GM12878 (cell line): ENCODE measurements around the gene ST8SIA1. TPM values are rescaled to one million over a fixed set of nuclear protein-coding genes. Genes with fewer than 3 reads are reported as not detected.

Source experiments
- ATAC-seq: fragments of 200-7000 bp; cut with Tn5 transposase; 3 replicates; pipeline ENCODE4 v1.9.1; 2020; ENCODE audit warnings: mild to moderate bottlenecking, moderate library complexity
- Bru-seq: library from RNA; stranded (reverse); fragments of 400-500 nt; gene quantifications from one replicate; lab custom pipeline; 2021; lab: Mats Ljungman, UMichigan
- BruChase-seq, 2 experiments: library from RNA; stranded (reverse); fragments of 400-500 nt; gene quantifications; one replicate each; lab custom pipeline; 2021; lab: Mats Ljungman, UMichigan
- BruUV-seq: library from RNA; stranded (reverse); fragments of 400-500 nt; replicated peaks from 2 replicates; lab custom pipeline; 2021; lab: Mats Ljungman, UMichigan
- CTCF ChIA-PET: fragments of 300-600 bp; sonication (Branson Sonifier 250); formaldehyde crosslinking; extraction: SDS; loops from one replicate; lab custom pipeline; 2021; ENCODE audit warnings: inconsistent platforms; lab: Yijun Ruan, JAX
- POLR2A ChIA-PET: fragments of 350-600 bp; formaldehyde crosslinking; extraction: SDS; loops from one replicate; lab custom pipeline; 2021; ENCODE audit warnings: inconsistent platforms; lab: Charles Lee
- RAD21 ChIA-PET: fragments of 300-600 bp; sonication (Branson Sonifier 250); formaldehyde crosslinking; loops from one replicate; lab custom pipeline; 2023; ENCODE audit warnings: antibody characterized with exemption; ENCODE audit not compliant: unreplicated experiment; lab: Charles Lee
- SMC1A ChIA-PET: fragments of 300-600 bp; sonication (Branson Sonifier 250); formaldehyde crosslinking; loops from one replicate; lab custom pipeline; 2023; ENCODE audit not compliant: unreplicated experiment, uncharacterized antibody; lab: Charles Lee
- DNase-seq: peaks from one replicate; pipeline ENCODE4 v3.0.0-alpha.2; 2011; ENCODE audit warnings: low read depth, low spot score
- FAIRE-seq: peaks from 3 replicates; lab custom pipeline; 2011; peaks lifted over from hg19 to GRCh38; lab: Jason Lieb, UNC
- H2AFZ ChIP-seq: 2 replicates; pipeline ENCODE4 v1.6.0; 2011; ENCODE audit warnings: low read depth, low read length, control low read depth; ENCODE audit not compliant: control insufficient read depth
- H3K27ac ChIP-seq: 2 replicates; pipeline ENCODE4 v1.5.1; 2011; ENCODE audit warnings: control low read depth; ENCODE audit not compliant: control insufficient read depth, insufficient read depth
- H3K27me3 ChIP-seq, 2 experiments: replicated peaks in 1 of 2; 2 replicates each; pipeline versions ENCODE4 v1.6.0 to v1.6.1; 2011; ENCODE audit warnings: low read length in 1 of 2; ENCODE audit not compliant: control insufficient read depth in 2 of 2, insufficient read depth in 2 of 2
- H3K36me3 ChIP-seq, 2 experiments: 2 replicates each; pipeline ENCODE4 v1.5.1; 2011; ENCODE audit warnings: low read length in 1 of 2; ENCODE audit not compliant: control insufficient read depth in 2 of 2, insufficient read depth in 2 of 2
- H3K4me1 ChIP-seq: 2 replicates; pipeline ENCODE4 v1.6.1; 2011; ENCODE audit warnings: mild to moderate bottlenecking, low read length, moderate library complexity, mixed read lengths; ENCODE audit not compliant: control insufficient read depth, insufficient read depth
- H3K4me2 ChIP-seq: 2 replicates; pipeline ENCODE4 v1.6.0; 2011; ENCODE audit warnings: control low read depth; ENCODE audit not compliant: control insufficient read depth, insufficient read depth
- H3K4me3 ChIP-seq: fragments of 200-600 bp; sonication (generic); 2 replicates; pipeline ENCODE4 v1.5.1; 2016
- H3K79me2 ChIP-seq: 2 replicates; pipeline ENCODE4 v1.6.0; 2011; ENCODE audit warnings: low read length; ENCODE audit not compliant: control insufficient read depth, insufficient read depth
- H3K9ac ChIP-seq: 2 replicates; pipeline ENCODE4 v1.8.0; 2011; ENCODE audit warnings: low read length, control low read depth, mixed read lengths; ENCODE audit not compliant: control insufficient read depth, insufficient read depth
- H3K9me3 ChIP-seq: replicated peaks from 3 replicates; pipeline ENCODE4 v1.5.1; 2011; ENCODE audit warnings: mild to moderate bottlenecking, low read length; ENCODE audit not compliant: control insufficient read depth, insufficient read depth
- H4K20me1 ChIP-seq: 2 replicates; pipeline ENCODE4 v1.6.0; 2011; ENCODE audit not compliant: control insufficient read depth, insufficient read depth
- BCLAF1 ChIP-seq: fragments of 450-650 bp; IDR thresholded peaks from 2 replicates; pipeline ENCODE4 v1.6.1; 2017; ENCODE audit warnings: antibody characterized with exemption, mild to moderate bottlenecking, moderate library complexity
- CREB1 ChIP-seq: IDR thresholded peaks from 2 replicates; pipeline ENCODE4 v1.6.1; 2012; ENCODE audit warnings: low read depth, mild to moderate bottlenecking, inconsistent platforms
- EP300 ChIP-seq, 2 experiments: fragments of 150-350 bp in 1 of 2; IDR thresholded peaks; 2 replicates each; pipeline ENCODE4 v1.6.1; 2011 to 2012; ENCODE audit warnings: low read depth in 2 of 2, low read length in 2 of 2, borderline replicate concordance in 1 of 2, improper control_type of control experiment in 1 of 2, inconsistent platforms in 1 of 2; ENCODE audit not compliant: control insufficient read depth in 1 of 2
- NFXL1 ChIP-seq: fragments of 450-650 bp; IDR thresholded peaks from 2 replicates; pipeline ENCODE4 v1.6.1; 2017; ENCODE audit warnings: antibody characterized with exemption, mild to moderate bottlenecking, borderline replicate concordance
- PRDM15 ChIP-seq: fragments of 450-650 bp; formaldehyde crosslinking; IDR thresholded peaks from 2 replicates; pipeline ENCODE4 v1.4.0; 2020; ENCODE audit warnings: mild to moderate bottlenecking, moderate library complexity
- SMARCA5 ChIP-seq: fragments of 450-650 bp; IDR thresholded peaks from 2 replicates; pipeline ENCODE4 v1.6.1; 2017; ENCODE audit warnings: mild to moderate bottlenecking
- ZNF217 ChIP-seq: fragments of 450-650 bp; IDR thresholded peaks from 2 replicates; pipeline ENCODE4 v1.6.1; 2017; ENCODE audit warnings: antibody characterized with exemption, mild to moderate bottlenecking
- WGBS: methylation state at CpG from one replicate; pipeline ENCODE4 v1.1.6; 2016; ENCODE audit warnings: low lambda C conversion rate; ENCODE audit not compliant: insufficient replicate concordance, insufficient coverage; ENCODE audit errors: missing lambda C conversion rate; 5-methylcytosine and 5-hydroxymethylcytosine counted together
- in situ Hi-C: fragments of 300-500 bp; cut with MboI; formaldehyde crosslinking; loops from 9 replicates; pipeline ENCODE4 v1.14.3; 2018; ENCODE audit warnings: mixed read lengths
- intact Hi-C: fragments of 100-400 bp; cut with micrococcal nuclease; formaldehyde crosslinking; loops from one replicate; pipeline ENCODE4 v1.14.2; 2022; ENCODE audit not compliant: unreplicated experiment
- long read RNA-seq, 2 experiments: library from polyadenylated mRNA; unstranded; transcript quantifications; one replicate each; pipeline ENCODE4 v2.0.0, GENCODE V29; 2019 to 2020
- polyA minus RNA-seq, 3 experiments: library from RNA; depleted of rRNA, polyadenylated mRNA; stranded (reverse); fragments of >200 nt; gene quantifications; 2 replicates each; pipeline ENCODE4 v1.2.3, GENCODE V29; 2011
- polyA plus RNA-seq, 11 experiments: library from polyadenylated mRNA; depleted of rRNA in 4 of 11; unstranded in 6 of 11; stranded (reverse) in 5 of 11; fragments of >200 nt; fragmentation: Nextera tagmentation in 4 of 11; fragmentation: Illumina TruSeq in 1 of 11; extraction: Ambion mirVana in 4 of 11; extraction: Trizol in 1 of 11; gene quantifications; 1 replicate in 1 of 11; 2 replicates in 10 of 11; pipeline versions ENCODE4 v1.2.1 to v1.2.3, GENCODE V29; 2011 to 2016; ENCODE audit warnings: inconsistent platforms in 2 of 11, missing spikeins in 2 of 11, low read depth in 1 of 11
- total RNA-seq, 4 experiments: library from RNA; depleted of rRNA in 3 of 4; stranded (reverse); fragments of >200 nt in 3 of 4; fragmentation: Illumina TruSeq in 1 of 4; extraction: Trizol in 1 of 4; gene quantifications; 2 replicates each; pipeline versions ENCODE4 v1.2.1 to v1.2.3, GENCODE V29; 2013 to 2021

Gene ST8SIA1
- not detected in 2 replicates for total RNA-seq (2013; cell fraction: nucleolus; rRNA removed)
- 0.23 TPM in 1 of 2 replicates, not detected in the other for total RNA-seq (2014; rRNA removed)
- total RNA-seq (2014; rRNA removed; fragmentation: Illumina TruSeq; extraction: Trizol) = not detected in 2 replicates
- 0.16 TPM in 1 of 2 replicates, not detected in the other for total RNA-seq (2021)
- polyA plus RNA-seq (2011; ENCODE audit: low read depth) = not detected
- 0.16 and 0.23 TPM in 2 replicates for polyA plus RNA-seq (2011; rRNA removed)
- 0.18 TPM in 2 replicates for polyA plus RNA-seq (2011; cell fraction: cytosol; rRNA removed)
- polyA plus RNA-seq (2011; cell fraction: nucleus; rRNA removed) = 0.10 TPM in 2 replicates
- not detected in 2 replicates for polyA plus RNA-seq (2012)
- not detected in 2 replicates for polyA plus RNA-seq (2014; fragmentation: Illumina TruSeq; extraction: Trizol)
- not detected for polyA plus RNA-seq (2014; fragmentation: Nextera tagmentation; extraction: Ambion mirVana)
- 0.01 TPM in 1 of 2 replicates, not detected in the other for polyA plus RNA-seq (2014; rRNA removed)
- under 1 TPM in 1 of 2 experiments, not detected in 1; 0.35 TPM for polyA plus RNA-seq (2016; fragmentation: Nextera tagmentation; extraction: Ambion mirVana)
- polyA minus RNA-seq (2011; rRNA and poly(A)+ RNA removed) = 0.36 TPM in 1 of 2 replicates, not detected in the other
- not detected in 2 replicates for polyA minus RNA-seq (2011; cell fraction: cytosol; rRNA and poly(A)+ RNA removed)
- 0.36 and 0.96 TPM in 2 replicates for polyA minus RNA-seq (2011; cell fraction: nucleus; rRNA and poly(A)+ RNA removed)
- percentile 4 among the genes with signal in this experiment for Bru-seq, nascent RNA
- percentile 7 among the genes with signal in this experiment for BruChase-seq, experiment 1, labeled RNA remaining after a 6-hour chase
- BruChase-seq, experiment 2, labeled RNA remaining after a 2-hour chase = percentile 10 among the genes with signal in this experiment
- long read RNA-seq, experiment 1, partial matches to known transcripts = 0 of 1 reads
- long read RNA-seq, experiment 1, other reads (novel, unspliced or antisense) = 0 of 1 reads
- long read RNA-seq, experiment 2, partial matches to known transcripts = 0 of 1 reads
- long read RNA-seq, experiment 2, other reads (novel, unspliced or antisense) = 1 of 1 reads

- Histone ChIP-seq H3K27ac (no peak within 1 kb of the TSS), H3K9me3 (no peaks in the 10 kb centered on the region), H3K27me3 (peaks cover 3 to 22% of the 10 kb centered on the region in 2 experiments), H3K9ac (no peak within 1 kb of the TSS), H2AFZ (peak within 1 kb of the TSS; percentile 62), H3K36me3 (no peaks in the 10 kb centered on the region), H3K4me3 (peak within 1 kb of the TSS; percentile 41; the same call in 1 of the 2 replicates), H3K4me2 (peak within 1 kb of the TSS; percentile 90), H3K79me2 (no peaks in the 10 kb centered on the region), H4K20me1 (no peaks in the 10 kb centered on the region), H3K4me1 (no peaks in the 10 kb centered on the region; the same call in 1 of the 2 replicates)
- ChIA-PET CTCF (interaction anchor here (0.6 to 1.3 kb wide), 3 partner anchors 125 to 241 kb away, joined by 3 to 4 read pairs (median 4); no protein-coding TSS in a partner anchor), RAD21 (no interaction called here), SMC1A (no interaction called here), POLR2A (no interaction called here)
- DNase-seq = no peak
- in situ Hi-C loops (no loop called here), intact Hi-C loops (loop anchor here (1.0 kb wide), 2 partner anchors 109 to 233 kb away; no protein-coding TSS in a partner anchor)
- ATAC-seq = peak; percentile 17
- no TSS peak for BruUV-seq
- no peak for FAIRE-seq
- 10% methylated on average over 45 of the region's 70 CpGs for WGBS
- no peak for TF ChIP-seq BCLAF1
- no peak for TF ChIP-seq CREB1
- no peak for TF ChIP-seq EP300 (IDR thresholded peaks at IDR 0.05; ENCODE audit: borderline replicate concordance in 1 of 2, control insufficient read depth in 1 of 2, low read depth in 2 of 2, low read length in 2 of 2)
- no peak for TF ChIP-seq NFXL1
- TF ChIP-seq ZNF217 = no peak
- no peak for TF ChIP-seq PRDM15 (CRISPR knock-in tag)
- TF ChIP-seq SMARCA5 = no peak
Measured at GRCh38 chr12:22334410-22335100, at the start of gene ST8SIA1. TSS of gene ST8SIA1 (minus strand) at chr12:22334707. CDS start at chr12:22334232, 475 bp downstream.
